Uterus (tissue), 2 donors: ENCODE results near the gene KLHDC3.

Experiments
- CTCF ChIP-seq, 4 experiments: fragments of 200-600 bp in 2 of 4; fragments of 450-650 bp in 2 of 4; sonication (generic) in 2 of 4; IDR thresholded peaks; one replicate each; pipeline ENCODE4 v1.5.1; 2016 to 2019; ENCODE audit warnings: antibody characterized with exemption in 4 of 4, mild to moderate bottlenecking in 2 of 4, moderate library complexity in 1 of 4
- POLR2A ChIP-seq, 2 donors: fragments of 450-650 bp; IDR thresholded peaks; one replicate each; pipeline ENCODE4 v1.6.1; 2016; ENCODE audit warnings: antibody characterized with exemption in 2 of 2, mild to moderate bottlenecking in 1 of 2, moderate library complexity in 1 of 2

- TF ChIP-seq CTCF (IDR thresholded peaks at IDR 0.05) (peak in 1 of 4 experiments; percentile 13), POLR2A (IDR thresholded peaks at IDR 0.05) (no peak)
Measured at GRCh38 chr6:43009124-43009523, 4.9 kb upstream of the KLHDC3 start.
